A549 (cell line): ENCODE data around the gene NOTCH2. TPM values are rescaled to one million over a fixed set of nuclear protein-coding genes. Genes with fewer than 3 reads are reported as not detected.
"Not testable (repeated sequence)": the region's sequence is repeated elsewhere in the genome, so short reads cannot be mapped to it uniquely, and the experiment has no call there.

Experiments used
- ATAC-seq, 2 experiments: fragments of 200-7000 bp in 1 of 2; fragments of >200 bp in 1 of 2; cut with Nextera tagmentation in 1 of 2; cut with Tn5 transposase in 1 of 2; 3 replicates each; pipeline versions ENCODE4 v1.8.0 to v1.9.1; 2018 to 2020; ENCODE audit warnings: mild to moderate bottlenecking in 1 of 2, moderate library complexity in 1 of 2
- CTCF ChIA-PET: fragments of 300-600 bp; sonication (Branson Sonifier 250); formaldehyde crosslinking; extraction: SDS; loops from one replicate; lab custom pipeline; 2021; ENCODE audit warnings: antibody characterized with exemption, inconsistent platforms; lab: Yijun Ruan, JAX
- POLR2A ChIA-PET: fragments of 350-600 bp; formaldehyde crosslinking; extraction: SDS; loops from one replicate; lab custom pipeline; 2021; ENCODE audit warnings: antibody characterized with exemption, inconsistent platforms; lab: Yijun Ruan, JAX
- DNase-seq, 2 experiments: peaks; one replicate each; pipeline versions ENCODE4 v3.0.0 to v3.0.0-alpha.2; 2011 to 2016; ENCODE audit warnings: low read depth in 1 of 2, low spot score in 1 of 2
- FAIRE-seq: peaks from 2 replicates; lab custom pipeline; 2011; peaks lifted over from hg19 to GRCh38; lab: Jason Lieb, UNC
- H3K27ac ChIP-seq, 2 experiments: fragments of >200 bp; sonication (Bioruptor Twin); formaldehyde crosslinking; 3 replicates each; pipeline ENCODE4 v1.5.1; 2016 to 2017
- H3K4me1 ChIP-seq: fragments of >200 bp; sonication (Bioruptor Twin); formaldehyde crosslinking; 3 replicates; pipeline ENCODE4 v1.6.1; 2016
- H3K4me2 ChIP-seq: fragments of >200 bp; sonication (Bioruptor Twin); formaldehyde crosslinking; 3 replicates; pipeline ENCODE4 v1.6.1; 2016
- H3K4me3 ChIP-seq: fragments of >200 bp; sonication (Bioruptor Twin); formaldehyde crosslinking; 3 replicates; pipeline ENCODE4 v1.5.1; 2016
- H3K9me3 ChIP-seq: fragments of >200 bp; sonication (Bioruptor Twin); formaldehyde crosslinking; 3 replicates; pipeline ENCODE4 v1.6.1; 2016
- WGBS: methylation state at CpG from one replicate; pipeline ENCODE4 v1.1.6; 2017; ENCODE audit errors: missing lambda C conversion rate; 5-methylcytosine and 5-hydroxymethylcytosine counted together
- polyA plus RNA-seq, 4 experiments: library from polyadenylated mRNA; depleted of rRNA in 3 of 4; stranded (reverse); fragments of >200 nt; fragmentation: RNase III in 1 of 4; extraction: RNeasy Plus Mini Kit Qiagen cat#74134 plus additional on column Dnase treatment in 1 of 4; gene quantifications; 2 replicates in 3 of 4; 3 replicates in 1 of 4; pipeline ENCODE4 v1.2.3, GENCODE V29; 2011 to 2017

The NOTCH2 gene
- polyA plus RNA-seq, 2 of the 4 experiments (the other 2 are of a cell fraction), result 11.6 to 15.0 TPM

- H3K4me1 ChIP-seq, POLR2A ChIA-PET, H3K4me3 ChIP-seq, CTCF ChIA-PET, ATAC-seq, FAIRE-seq, H3K27ac ChIP-seq, H3K9me3 ChIP-seq, DNase-seq, H3K4me2 ChIP-seq: not testable (repeated sequence)
- WGBS, result no CpG with 5 or more reads among the region's 3 CpGs
Observed at GRCh38 chr1:120103768-120104167, 34.3 kb upstream of the NOTCH2 start.

- H3K4me3 ChIP-seq, H3K4me2 ChIP-seq, POLR2A ChIA-PET, H3K4me1 ChIP-seq, CTCF ChIA-PET, H3K27ac ChIP-seq, H3K9me3 ChIP-seq, DNase-seq, FAIRE-seq, ATAC-seq: not testable (repeated sequence)
- 97% methylated on average over 1 of the region's 1 CpG for whole genome bisulfite sequencing
Observed at GRCh38 chr1:120101593-120101992, 32.1 kb upstream of the NOTCH2 start.

GRCh38 chr1:120100590-120100989 lies 31.1 kb upstream of the NOTCH2 start:
- ATAC-seq, H3K4me2 ChIP-seq, H3K27ac ChIP-seq, CTCF ChIA-PET, H3K4me3 ChIP-seq, DNase-seq, FAIRE-seq, POLR2A ChIA-PET, H3K9me3 ChIP-seq, H3K4me1 ChIP-seq: not testable (repeated sequence)
- WGBS, result no CpG with 5 or more reads among the region's 1 CpG

GRCh38 chr1:120098986-120099759 lies 29.7 kb upstream of the NOTCH2 start:
- H3K9me3 ChIP-seq, ATAC-seq, CTCF ChIA-PET, POLR2A ChIA-PET, H3K4me1 ChIP-seq, H3K27ac ChIP-seq, H3K4me3 ChIP-seq, H3K4me2 ChIP-seq, FAIRE-seq, DNase-seq: not testable (repeated sequence)
- WGBS, result 50% methylated on average over 1 of the region's 6 CpGs

- H3K4me2 ChIP-seq, FAIRE-seq, H3K4me3 ChIP-seq, H3K27ac ChIP-seq, H3K9me3 ChIP-seq, CTCF ChIA-PET, ATAC-seq, DNase-seq, H3K4me1 ChIP-seq, POLR2A ChIA-PET: not testable (repeated sequence)
- WGBS, result no CpG with 5 or more reads among the region's 1 CpG
Observed at GRCh38 chr1:120096981-120097545, 27.6 kb upstream of the NOTCH2 start.

- H3K4me1 ChIP-seq, H3K4me3 ChIP-seq, H3K9me3 ChIP-seq, H3K4me2 ChIP-seq, FAIRE-seq, ATAC-seq, CTCF ChIA-PET, DNase-seq, H3K27ac ChIP-seq, POLR2A ChIA-PET: not testable (repeated sequence)
- WGBS, result 71% methylated on average over 2 of the region's 4 CpGs
Observed at GRCh38 chr1:120093548-120094181, 24.2 kb upstream of the NOTCH2 start.

- H3K4me3 ChIP-seq, FAIRE-seq, DNase-seq, H3K4me1 ChIP-seq, POLR2A ChIA-PET, H3K27ac ChIP-seq, H3K4me2 ChIP-seq, CTCF ChIA-PET, H3K9me3 ChIP-seq, ATAC-seq: not testable (repeated sequence)
- WGBS, result 36% methylated on average over 4 of the region's 4 CpGs
Observed at GRCh38 chr1:120092232-120093218, 23.1 kb upstream of the NOTCH2 start.

- CTCF ChIA-PET, H3K4me2 ChIP-seq, H3K4me1 ChIP-seq, FAIRE-seq, DNase-seq, H3K9me3 ChIP-seq, H3K27ac ChIP-seq, POLR2A ChIA-PET, H3K4me3 ChIP-seq: not testable (repeated sequence)
- WGBS, result no CpG with 5 or more reads among the region's 1 CpG
- ATAC-seq, result peak; percentile 91 to 94
Observed at GRCh38 chr1:120090830-120091229, 21.4 kb upstream of the NOTCH2 start.

- H3K9me3 ChIP-seq, H3K4me1 ChIP-seq, CTCF ChIA-PET, H3K4me2 ChIP-seq, H3K27ac ChIP-seq, POLR2A ChIA-PET, FAIRE-seq, H3K4me3 ChIP-seq: not testable (repeated sequence)
- DNase-seq (peak in 1 of 2 experiments; percentile 1), ATAC-seq (peak in 1 of 2 experiments; percentile 50; a peak in 2 of 6 replicates)
- WGBS, result 6% methylated on average over 3 of the region's 4 CpGs
Observed at GRCh38 chr1:120087959-120088358, 18.5 kb upstream of the NOTCH2 start.

GRCh38 chr1:120069920-120070214 lies 405 bp upstream of the NOTCH2 start:
- H3K4me1 ChIP-seq, POLR2A ChIA-PET, FAIRE-seq, ATAC-seq, H3K4me3 ChIP-seq, H3K4me2 ChIP-seq, H3K27ac ChIP-seq, DNase-seq, CTCF ChIA-PET, H3K9me3 ChIP-seq: not testable (repeated sequence)
- no CpG with 5 or more reads among the region's 8 CpGs for WGBS
